Thoracic aorta (tissue), 2 donors: ENCODE measurements around the gene NRXN3. TPM values are rescaled to one million over a fixed set of nuclear protein-coding genes. Genes with fewer than 3 reads are reported as not detected.

Experiments
- ATAC-seq: fragments of 150-250 bp; one replicate; pipeline ENCODE4 v1.8.0; 2017; ENCODE audit warnings: low read depth; ENCODE audit not compliant: insufficient number of reproducible peaks, low FRiP score
- DNase-seq: peaks from one replicate; pipeline ENCODE4 v3.0.0-alpha.2; 2020; ENCODE audit warnings: low spot score
- H3K27ac ChIP-seq, 2 donors: fragments of 200-600 bp; sonication (generic); 1 replicate in 1 of 2; 2 replicates in 1 of 2; pipeline ENCODE4 v1.5.1; 2016; ENCODE audit warnings: mild to moderate bottlenecking in 2 of 2, moderate library complexity in 2 of 2
- H3K27me3 ChIP-seq: fragments of 200-600 bp; sonication (generic); replicated peaks from 2 replicates; pipeline ENCODE4 v1.6.0; 2016; ENCODE audit warnings: mild to moderate bottlenecking; ENCODE audit not compliant: insufficient read depth
- H3K36me3 ChIP-seq: fragments of 200-600 bp; sonication (generic); one replicate; pipeline ENCODE4 v1.5.1; 2016
- H3K4me1 ChIP-seq, 2 donors: fragments of 200-600 bp; sonication (generic); 1 replicate in 1 of 2; 2 replicates in 1 of 2; pipeline versions ENCODE4 v1.5.1 to v1.6.0; 2016; ENCODE audit warnings: low read depth in 2 of 2, mild to moderate bottlenecking in 1 of 2; ENCODE audit not compliant: control insufficient read depth in 1 of 2
- H3K4me3 ChIP-seq: fragments of 200-600 bp; sonication (generic); 2 replicates; pipeline ENCODE4 v1.5.1; 2016; ENCODE audit warnings: mild to moderate bottlenecking
- H3K9me3 ChIP-seq: fragments of 200-600 bp; sonication (generic); 2 replicates; pipeline ENCODE4 v1.5.1; 2016
- CTCF ChIP-seq: fragments of 200-600 bp; sonication (generic); IDR thresholded peaks from one replicate; pipeline ENCODE4 v1.5.1; 2019; ENCODE audit warnings: antibody characterized with exemption
- total RNA-seq, 2 donors: library from RNA; depleted of rRNA; stranded (reverse); fragments of >200 nt; gene quantifications; one replicate each; pipeline versions ENCODE4 v1.1.0 to v1.2.3, GENCODE V29; 2016

The NRXN3 gene
- total RNA-seq, 2 donors from 2014 or later = 5.6 to 33.3 TPM

GRCh38 chr14:79661752-79662151 is 1491.6 kb downstream of the NRXN3 start:
- ATAC-seq = no peak
- Histone ChIP-seq H3K27ac (no peak overlapping the region), H3K9me3 (no peaks in the 10 kb centered on the region), H3K36me3 (no peaks in the 10 kb centered on the region), H3K4me1 (no peaks in the 10 kb centered on the region), H3K27me3 (no peaks in the 10 kb centered on the region), H3K4me3 (no peak overlapping the region)
- DNase-seq = no peak
- no peak for TF ChIP-seq CTCF

DNA sequence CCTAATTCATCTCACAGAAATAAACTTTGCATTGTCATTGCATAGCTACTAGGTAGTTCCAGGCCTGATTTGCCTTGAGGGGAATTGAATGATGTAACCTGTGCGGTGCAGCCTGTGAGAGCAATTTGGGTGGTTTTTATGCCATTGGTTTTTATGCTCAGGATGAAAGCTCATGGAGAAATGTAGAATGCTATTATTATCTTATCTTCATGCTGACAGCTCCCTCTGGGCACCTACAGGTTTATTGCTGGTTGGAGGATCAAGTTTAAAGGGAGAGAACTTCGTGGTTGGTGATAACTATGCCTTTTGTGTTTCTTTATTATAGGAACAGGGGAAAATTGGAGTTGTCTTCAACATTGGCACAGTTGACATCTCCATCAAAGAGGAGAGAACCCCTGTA is 1493.3 kb downstream of the NRXN3 start:
- no peak overlapping the region for H3K4me3 ChIP-seq
- no peaks in the 10 kb centered on the region for H3K9me3 ChIP-seq
- DNase-seq (no peak), ATAC-seq (no peak)
- H3K27me3 ChIP-seq = no peaks in the 10 kb centered on the region
- no peak for TF ChIP-seq CTCF
- no peak overlapping the region for H3K27ac ChIP-seq
- no peaks in the 10 kb centered on the region for H3K4me1 ChIP-seq
- H3K36me3 ChIP-seq = no peaks in the 10 kb centered on the region

GRCh38 chr14:79665556-79665955 is 1495.4 kb downstream of the NRXN3 start:
- no peak overlapping the region for H3K4me3 ChIP-seq
- no peak for TF ChIP-seq CTCF
- DNase-seq = no peak
- no peak overlapping the region for H3K27ac ChIP-seq
- H3K9me3 ChIP-seq = no peaks in the 10 kb centered on the region
- no peaks in the 10 kb centered on the region for H3K36me3 ChIP-seq
- H3K27me3 ChIP-seq = no peaks in the 10 kb centered on the region
- no peaks in the 10 kb centered on the region for H3K4me1 ChIP-seq
- ATAC-seq = no peak

- Histone ChIP-seq H3K27ac (no peak overlapping the region), H3K27me3 (no peaks in the 10 kb centered on the region), H3K36me3 (no peaks in the 10 kb centered on the region), H3K4me1 (no peaks in the 10 kb centered on the region), H3K9me3 (no peaks in the 10 kb centered on the region), H3K4me3 (no peak overlapping the region)
- TF ChIP-seq CTCF = no peak
- DNase-seq = no peak
- ATAC-seq = no peak
These were observed 1498.8 kb downstream of the NRXN3 start for GRCh38 chr14:79668951-79669350.

- no peak for TF ChIP-seq CTCF
- no peak overlapping the region for H3K27ac ChIP-seq
- H3K9me3 ChIP-seq = no peaks in the 10 kb centered on the region
- H3K4me1 ChIP-seq = no peaks in the 10 kb centered on the region
- no peak for ATAC-seq
- H3K27me3 ChIP-seq = no peaks in the 10 kb centered on the region
- no peak for DNase-seq
- H3K4me3 ChIP-seq = no peak overlapping the region
- no peaks in the 10 kb centered on the region for H3K36me3 ChIP-seq
These were observed 1500.6 kb downstream of the NRXN3 start for GRCh38 chr14:79670811-79671210.
